ENCODE measurements around the gene TBC1D1. TPM values are rescaled to one million over a fixed set of nuclear protein-coding genes. Genes with fewer than 3 reads are reported as not detected.

The TBC1D1 gene
- total and polyA plus RNA-seq, 2 experiments from 2014 or later = 53.9 to 151 TPM

GRCh38 chr4:38040619-38041018 is 149.7 kb downstream of the TBC1D1 start:
- H3K9me2 ChIP-seq (ENCODE audit: insufficient read depth) = no peaks in the 10 kb centered on the region
- ATAC-seq = no peak
- Mint-ChIP-seq H3K9me3 (no peaks in the 10 kb centered on the region), H3K27ac (no peak overlapping the region), H3K4me1 (0 out of 3 replicates have a peak, but pooled peaks cover under 1% of the 10 kb centered on the region), H3K27me3 (ENCODE audit: insufficient read depth, low read depth, poor library complexity) (no peaks in the 10 kb centered on the region), H3K4me3 (no peak overlapping the region), H3K36me3 (ENCODE audit: low read depth) (peaks cover 37% of the 10 kb centered on the region)
- no peaks in the 10 kb centered on the region for H3K27me3 ChIP-seq (ENCODE audit: insufficient read depth)
- H3K36me3 ChIP-seq (ENCODE audit: insufficient read depth) = peaks cover 9% of the 10 kb centered on the region
- no peak overlapping the region for H3K27ac ChIP-seq (ENCODE audit: low read depth)
- H2AFZ ChIP-seq = no peak overlapping the region
- H4K20me1 ChIP-seq (replicated peaks; ENCODE audit: insufficient read depth) = no peaks in the 10 kb centered on the region
- H3K4me2 ChIP-seq = no peak overlapping the region
- no peaks in the 10 kb centered on the region for H3K4me1 ChIP-seq (ENCODE audit: insufficient read depth)
- H3F3A ChIP-seq (replicated peaks; ENCODE audit: low read depth) = no peaks in the 10 kb centered on the region
- no peak for TF ChIP-seq CTCF (conservative IDR thresholded peaks at IDR 0.05; ENCODE audit: low read depth in 2 of 2)
- TF ChIP-seq STAT1 (IDR thresholded peaks at IDR 0.05; ENCODE audit: unreplicated experiment) = no peak
- no peak for TF ChIP-seq POLR2AphosphoS5 (IDR thresholded peaks at IDR 0.05; ENCODE audit: low read depth)
- no peak for TF ChIP-seq NANOG (IDR thresholded peaks at IDR 0.05; ENCODE audit: borderline replicate concordance)
- no peak for TF ChIP-seq CREB1 (CRISPR knock-in tag; IDR thresholded peaks at IDR 0.05; ENCODE audit: low read depth)
- no peaks in the 10 kb centered on the region for H3K79me2 ChIP-seq (replicated peaks; ENCODE audit: insufficient read depth)
- no peak for DNase-seq (ENCODE audit: low spot score)
- no peak overlapping the region for H3K4me3 ChIP-seq

- no peak overlapping the region for H2AFZ ChIP-seq
- no peak overlapping the region for H3K4me3 ChIP-seq
- H3F3A ChIP-seq (replicated peaks; ENCODE audit: low read depth) = no peaks in the 10 kb centered on the region
- no peak for DNase-seq (ENCODE audit: low spot score)
- H3K79me2 ChIP-seq (replicated peaks; ENCODE audit: insufficient read depth) = no peaks in the 10 kb centered on the region
- no peaks in the 10 kb centered on the region for H3K27me3 Mint-ChIP-seq (ENCODE audit: insufficient read depth, low read depth, poor library complexity)
- no peak overlapping the region for H3K4me2 ChIP-seq
- peaks cover 33% of the 10 kb centered on the region for H3K36me3 Mint-ChIP-seq (ENCODE audit: low read depth)
- H3K27ac ChIP-seq (ENCODE audit: low read depth) = no peak overlapping the region
- H3K4me3 Mint-ChIP-seq = no peak overlapping the region
- no peaks in the 10 kb centered on the region for H3K4me1 ChIP-seq (ENCODE audit: insufficient read depth)
- no peaks in the 10 kb centered on the region for H3K9me3 Mint-ChIP-seq
- H3K9me2 ChIP-seq (ENCODE audit: insufficient read depth) = no peaks in the 10 kb centered on the region
- H3K4me1 Mint-ChIP-seq = peaks cover 11% of the 10 kb centered on the region; the same call in 2 of the 3 replicates
- H3K36me3 ChIP-seq (ENCODE audit: insufficient read depth) = peaks cover 16% of the 10 kb centered on the region
- no peak overlapping the region for H3K27ac Mint-ChIP-seq
- no peak for ATAC-seq
- no peaks in the 10 kb centered on the region for H3K27me3 ChIP-seq (ENCODE audit: insufficient read depth)
- no peaks in the 10 kb centered on the region for H4K20me1 ChIP-seq (replicated peaks; ENCODE audit: insufficient read depth)
- TF ChIP-seq CTCF (conservative IDR thresholded peaks at IDR 0.05; ENCODE audit: low read depth in 2 of 2) (no peak), STAT1 (IDR thresholded peaks at IDR 0.05; ENCODE audit: unreplicated experiment) (no peak), EZH2 (IDR thresholded peaks at IDR 0.05; ENCODE audit: low read depth, unreplicated experiment) (no peak), NANOG (IDR thresholded peaks at IDR 0.05; ENCODE audit: borderline replicate concordance) (no peak), JUNB (IDR thresholded peaks at IDR 0.05; ENCODE audit: unreplicated experiment) (no peak), EZH2phosphoT487 (IDR thresholded peaks at IDR 0.05; ENCODE audit: unreplicated experiment) (no peak), ZNF114 (CRISPR knock-in tag; IDR thresholded peaks at IDR 0.05) (no peak), POLR2AphosphoS5 (IDR thresholded peaks at IDR 0.05; ENCODE audit: low read depth) (no peak), REST (IDR thresholded peaks at IDR 0.05; ENCODE audit: unreplicated experiment) (no peak)
These were observed 153.2 kb downstream of the TBC1D1 start for GRCh38 chr4:38044060-38044459.

Measured in GM23338 (cell line).